Measurements from ENCODE around the gene LAMC2. TPM values are rescaled to one million over a fixed set of nuclear protein-coding genes. Genes with fewer than 3 reads are reported as not detected.

LAMC2 gene
- total and polyA plus RNA-seq, 8 donors, result 38.1 to 104 (median 46.6) TPM

- no peaks in the 10 kb centered on the region for H3K4me1 ChIP-seq
- H3K27me3 ChIP-seq, result no peaks in the 10 kb centered on the region
- H3K36me3 ChIP-seq, result no peaks in the 10 kb centered on the region
- peak; percentile 17 for ATAC-seq
- H3K9me3 ChIP-seq, result no peaks in the 10 kb centered on the region
- no peak overlapping the region for H3K27ac ChIP-seq
- TF ChIP-seq CTCF (IDR thresholded peaks at IDR 0.05), result no peak
- DNase-seq, result no peak
- H3K4me3 ChIP-seq, result no peak overlapping the region
- intact Hi-C loops (cut with DNase I), result no loop called here
These were observed 9.1 kb downstream of the LAMC2 start for GRCh38 chr1:183195142-183195574.

GRCh38 chr1:183197762-183198161 lies 11.7 kb downstream of the LAMC2 start:
- ATAC-seq, result no peak
- Histone ChIP-seq H3K27me3 (no peaks in the 10 kb centered on the region), H3K9me3 (no peaks in the 10 kb centered on the region), H3K36me3 (no peaks in the 10 kb centered on the region), H3K27ac (no peak overlapping the region), H3K4me1 (no peaks in the 10 kb centered on the region), H3K4me3 (no peak overlapping the region)
- TF ChIP-seq CTCF (IDR thresholded peaks at IDR 0.05), result no peak
- intact Hi-C loops (cut with DNase I), result no loop called here
- no peak for DNase-seq

- DNase-seq (no peak), ATAC-seq (peak; percentile 56)
These were observed 12.4 kb downstream of the LAMC2 start for GRCh38 chr1:183198463-183198862.

GRCh38 chr1:183199304-183199703 lies 13.2 kb downstream of the LAMC2 start:
- no peak for TF ChIP-seq CTCF (IDR thresholded peaks at IDR 0.05)
- ATAC-seq, result no peak
- DNase-seq, result no peak
- Histone ChIP-seq H3K4me1 (no peaks in the 10 kb centered on the region), H3K27me3 (no peaks in the 10 kb centered on the region), H3K27ac (no peak overlapping the region), H3K36me3 (no peaks in the 10 kb centered on the region), H3K9me3 (no peaks in the 10 kb centered on the region), H3K4me3 (no peak overlapping the region)
- intact Hi-C loops (cut with DNase I), result no loop called here

More at GRCh38 chr1:183198463-183198862, 12.4 kb downstream of the LAMC2 start:
- intact Hi-C loops (cut with DNase I), result no loop called here
- Histone ChIP-seq H3K36me3 (no peaks in the 10 kb centered on the region), H3K27me3 (no peaks in the 10 kb centered on the region), H3K27ac (no peak overlapping the region), H3K9me3 (no peaks in the 10 kb centered on the region), H3K4me1 (no peaks in the 10 kb centered on the region), H3K4me3 (no peak overlapping the region)
- TF ChIP-seq CTCF (IDR thresholded peaks at IDR 0.05), result no peak

- no peak overlapping the region for H3K27ac ChIP-seq
- intact Hi-C loops (cut with DNase I), result no loop called here
- H3K27me3 ChIP-seq, result no peaks in the 10 kb centered on the region
- DNase-seq (no peak), ATAC-seq (no peak)
- H3K9me3 ChIP-seq, result no peaks in the 10 kb centered on the region
- no peaks in the 10 kb centered on the region for H3K4me1 ChIP-seq
- no peak for TF ChIP-seq CTCF (IDR thresholded peaks at IDR 0.05)
- no peaks in the 10 kb centered on the region for H3K36me3 ChIP-seq
- H3K4me3 ChIP-seq, result no peak overlapping the region
These were observed 14.4 kb downstream of the LAMC2 start for GRCh38 chr1:183200451-183200850.

Data from left lung (tissue), 10 donors.